A549 (cell line): ENCODE results near the gene SERTAD4. TPM values are rescaled to one million over a fixed set of nuclear protein-coding genes. Genes with fewer than 3 reads are reported as not detected.
A peak's percentile ranks its signal among the peaks of the same experiment; 100 is the strongest.

Source experiments
- ATAC-seq, 2 experiments: fragments of 200-7000 bp in 1 of 2; fragments of >200 bp in 1 of 2; cut with Nextera tagmentation in 1 of 2; cut with Tn5 transposase in 1 of 2; 3 replicates each; pipeline versions ENCODE4 v1.8.0 to v1.9.1; 2018 to 2020; ENCODE audit warnings: mild to moderate bottlenecking in 1 of 2, moderate library complexity in 1 of 2
- CTCF ChIA-PET: fragments of 300-600 bp; sonication (Branson Sonifier 250); formaldehyde crosslinking; extraction: SDS; loops from one replicate; lab custom pipeline; 2021; ENCODE audit warnings: antibody characterized with exemption, inconsistent platforms; lab: Yijun Ruan, JAX
- POLR2A ChIA-PET: fragments of 350-600 bp; formaldehyde crosslinking; extraction: SDS; loops from one replicate; lab custom pipeline; 2021; ENCODE audit warnings: antibody characterized with exemption, inconsistent platforms; lab: Yijun Ruan, JAX
- DNase-seq, 2 experiments: peaks; one replicate each; pipeline versions ENCODE4 v3.0.0 to v3.0.0-alpha.2; 2011 to 2016; ENCODE audit warnings: low read depth in 1 of 2, low spot score in 1 of 2
- FAIRE-seq: peaks from 2 replicates; lab custom pipeline; 2011; peaks lifted over from hg19 to GRCh38; lab: Jason Lieb, UNC
- H3K27ac ChIP-seq, 2 experiments: fragments of >200 bp; sonication (Bioruptor Twin); formaldehyde crosslinking; 3 replicates each; pipeline ENCODE4 v1.5.1; 2016 to 2017
- H3K4me1 ChIP-seq: fragments of >200 bp; sonication (Bioruptor Twin); formaldehyde crosslinking; 3 replicates; pipeline ENCODE4 v1.6.1; 2016
- H3K4me2 ChIP-seq: fragments of >200 bp; sonication (Bioruptor Twin); formaldehyde crosslinking; 3 replicates; pipeline ENCODE4 v1.6.1; 2016
- H3K4me3 ChIP-seq: fragments of >200 bp; sonication (Bioruptor Twin); formaldehyde crosslinking; 3 replicates; pipeline ENCODE4 v1.5.1; 2016
- H3K9me3 ChIP-seq: fragments of >200 bp; sonication (Bioruptor Twin); formaldehyde crosslinking; 3 replicates; pipeline ENCODE4 v1.6.1; 2016
- CBX8 ChIP-seq: fragments of 200-600 bp; sonication (generic); IDR thresholded peaks from 2 replicates; pipeline ENCODE4 v1.6.1; 2016
- CEBPB ChIP-seq, 2 experiments: fragments of >200 bp in 1 of 2; sonication (Bioruptor Twin) in 1 of 2; formaldehyde crosslinking in 1 of 2; IDR thresholded peaks; 2 replicates each; pipeline ENCODE4 v1.6.1; 2012 to 2016
- CHD2 ChIP-seq: fragments of 150-350 bp; IDR thresholded peaks from 2 replicates; pipeline ENCODE4 v1.6.1; 2014; ENCODE audit warnings: low read length; ENCODE audit not compliant: partially characterized antibody
- CHD4 ChIP-seq: fragments of 200-600 bp; sonication (generic); IDR thresholded peaks from 2 replicates; pipeline ENCODE4 v1.6.1; 2016; ENCODE audit warnings: antibody characterized with exemption, mild to moderate bottlenecking, borderline replicate concordance
- EHMT2 ChIP-seq: fragments of 200-600 bp; sonication (generic); IDR thresholded peaks from 2 replicates; pipeline ENCODE4 v1.6.1; 2016; ENCODE audit warnings: antibody characterized with exemption, low read depth, mild to moderate bottlenecking, moderate library complexity
- ELK1 ChIP-seq: fragments of 150-350 bp; IDR thresholded peaks from 2 replicates; pipeline ENCODE4 v1.6.1; 2014; ENCODE audit warnings: low read depth, mild to moderate bottlenecking, low read length
- ESRRA ChIP-seq: fragments of 150-350 bp; IDR thresholded peaks from 2 replicates; pipeline ENCODE4 v1.6.1; 2014; ENCODE audit warnings: mild to moderate bottlenecking, low read length, borderline replicate concordance
- FOSB ChIP-seq: fragments of 250-450 bp; sonication (Bioruptor Pico); IDR thresholded peaks from 2 replicates; pipeline ENCODE4 v1.5.0; 2020; ENCODE audit warnings: mild to moderate bottlenecking, moderate library complexity
- GATA3 ChIP-seq: IDR thresholded peaks from 2 replicates; pipeline ENCODE4 v1.6.1; 2012; ENCODE audit warnings: borderline replicate concordance
- HOXB5 ChIP-seq: fragments of 250-450 bp; sonication (Bioruptor Pico); IDR thresholded peaks from 2 replicates; pipeline ENCODE4 v1.5.0; 2020; ENCODE audit warnings: mild to moderate bottlenecking, moderate library complexity
- MAZ ChIP-seq: fragments of 150-350 bp; IDR thresholded peaks from 2 replicates; pipeline ENCODE4 v1.6.1; 2014; ENCODE audit warnings: antibody characterized with exemption, low read depth, low read length, borderline replicate concordance
- NFE2L2 ChIP-seq: fragments of 150-350 bp; conservative IDR thresholded peaks from 2 replicates; pipeline ENCODE4 v1.6.1; 2014; ENCODE audit warnings: low read length
- NR3C1 ChIP-seq: fragments of >200 bp; sonication (Bioruptor Twin); formaldehyde crosslinking; IDR thresholded peaks from 3 replicates; pipeline ENCODE4 v1.6.1; 2017
- POLR2A ChIP-seq: IDR thresholded peaks from 2 replicates; pipeline ENCODE4 v1.6.1; 2012; ENCODE audit warnings: mild to moderate bottlenecking, low read length
- RAD21 ChIP-seq, 2 experiments: fragments of >200 bp in 1 of 2; sonication (Bioruptor Twin) in 1 of 2; formaldehyde crosslinking in 1 of 2; IDR thresholded peaks in 1 of 2; conservative IDR thresholded peaks in 1 of 2; 2 replicates in 1 of 2; 3 replicates in 1 of 2; pipeline ENCODE4 v1.6.1; 2012 to 2018; ENCODE audit warnings: inconsistent platforms in 1 of 2
- RCOR1 ChIP-seq: fragments of 150-350 bp; IDR thresholded peaks from 2 replicates; pipeline ENCODE4 v1.6.1; 2014; ENCODE audit warnings: antibody characterized with exemption, low read length, low read depth
- RFX5 ChIP-seq: fragments of 450-650 bp; IDR thresholded peaks from 2 replicates; pipeline ENCODE4 v1.7.1; 2014; ENCODE audit warnings: antibody characterized with exemption, mild to moderate bottlenecking, moderate library complexity
- RNF2 ChIP-seq: fragments of 200-600 bp; sonication (generic); IDR thresholded peaks from 2 replicates; pipeline ENCODE4 v1.6.1; 2016; ENCODE audit warnings: low read depth, mild to moderate bottlenecking, antibody characterized with exemption, moderate library complexity, borderline replicate concordance
- SMC3 ChIP-seq: fragments of >200 bp; sonication (Bioruptor Twin); formaldehyde crosslinking; IDR thresholded peaks from 3 replicates; pipeline ENCODE4 v1.6.1; 2018; ENCODE audit warnings: inconsistent platforms
- SREBF2 ChIP-seq: fragments of 450-650 bp; IDR thresholded peaks from 2 replicates; pipeline ENCODE4 v1.6.1; 2014; ENCODE audit warnings: mild to moderate bottlenecking, moderate library complexity
- TFCP2L1 ChIP-seq: fragments of 250-450 bp; sonication (Bioruptor Pico); IDR thresholded peaks from 2 replicates; pipeline ENCODE4 v1.5.0; 2021; ENCODE audit warnings: mild to moderate bottlenecking
- ZC3H11A ChIP-seq: fragments of 450-650 bp; IDR thresholded peaks from 2 replicates; pipeline ENCODE4 v1.6.1; 2014; ENCODE audit warnings: antibody characterized with exemption, mild to moderate bottlenecking
- ZSCAN20 ChIP-seq: fragments of 250-450 bp; sonication (Bioruptor Pico); IDR thresholded peaks from 2 replicates; pipeline ENCODE4 v1.8.0; 2022; ENCODE audit warnings: mild to moderate bottlenecking, moderate library complexity
- WGBS: methylation state at CpG from one replicate; pipeline ENCODE4 v1.1.6; 2017; ENCODE audit errors: missing lambda C conversion rate; 5-methylcytosine and 5-hydroxymethylcytosine counted together
- polyA plus RNA-seq, 4 experiments: library from polyadenylated mRNA; depleted of rRNA in 3 of 4; stranded (reverse); fragments of >200 nt; fragmentation: RNase III in 1 of 4; extraction: RNeasy Plus Mini Kit Qiagen cat#74134 plus additional on column Dnase treatment in 1 of 4; gene quantifications; 2 replicates in 3 of 4; 3 replicates in 1 of 4; pipeline ENCODE4 v1.2.3, GENCODE V29; 2011 to 2017
- TF ChIP-seq, protein P1 (sequence below): fragments of 250-450 bp; sonication (Bioruptor Pico); IDR thresholded peaks from 2 replicates; pipeline ENCODE4 v1.5.0; 2021; ENCODE audit warnings: mild to moderate bottlenecking, moderate library complexity, borderline replicate concordance
- TF ChIP-seq, protein P2 (sequence below): fragments of >200 bp; sonication (Bioruptor Twin); formaldehyde crosslinking; IDR thresholded peaks from 2 replicates; pipeline ENCODE4 v1.6.1; 2016
- TF ChIP-seq, protein P3 (sequence below): fragments of 250-450 bp; sonication (Bioruptor Pico); IDR thresholded peaks from 2 replicates; pipeline ENCODE4 v1.5.0; 2020; ENCODE audit warnings: low read depth, mild to moderate bottlenecking, moderate library complexity
- TF ChIP-seq, protein P4 (sequence below): IDR thresholded peaks from 2 replicates; pipeline ENCODE4 v1.6.1; 2012
- TF ChIP-seq, protein P5 (sequence below): fragments of 450-650 bp; IDR thresholded peaks from 2 replicates; pipeline ENCODE4 v1.6.1; 2014; ENCODE audit warnings: antibody characterized with exemption

The SERTAD4 gene
- polyA plus RNA-seq, 2 of the 4 experiments (the other 2 are of a cell fraction): 0.62 to 0.71 TPM

- no peak for FAIRE-seq
- peak overlapping the region; percentile 85 for H3K4me2 ChIP-seq
- peak overlapping the region; percentile 44 for H3K4me3 ChIP-seq
- POLR2A ChIA-PET: interaction anchor here (1.3 kb wide), 1 partner anchor 82 kb away, joined by 3 read pairs; no protein-coding TSS in a partner anchor
- TF ChIP-seq EHMT2 (no peak), CBX8 (no peak), FOSB (CRISPR knock-in tag) (no peak), POLR2A (no peak), NFE2L2 (no peak), ZC3H11A (no peak), HOXB5 (CRISPR knock-in tag) (no peak), ELK1 (no peak), RNF2 (no peak), CEBPB (IDR thresholded peaks at IDR 0.05) (no peak), RAD21 (conservative IDR thresholded peaks at IDR 0.05 in 1 of 2, IDR thresholded peaks at IDR 0.05 in 1 of 2) (no peak), NR3C1 (no peak), ESRRA (no peak), TFCP2L1 (CRISPR knock-in tag) (no peak), SREBF2 (no peak)
- TF ChIP-seq, protein P1, sequence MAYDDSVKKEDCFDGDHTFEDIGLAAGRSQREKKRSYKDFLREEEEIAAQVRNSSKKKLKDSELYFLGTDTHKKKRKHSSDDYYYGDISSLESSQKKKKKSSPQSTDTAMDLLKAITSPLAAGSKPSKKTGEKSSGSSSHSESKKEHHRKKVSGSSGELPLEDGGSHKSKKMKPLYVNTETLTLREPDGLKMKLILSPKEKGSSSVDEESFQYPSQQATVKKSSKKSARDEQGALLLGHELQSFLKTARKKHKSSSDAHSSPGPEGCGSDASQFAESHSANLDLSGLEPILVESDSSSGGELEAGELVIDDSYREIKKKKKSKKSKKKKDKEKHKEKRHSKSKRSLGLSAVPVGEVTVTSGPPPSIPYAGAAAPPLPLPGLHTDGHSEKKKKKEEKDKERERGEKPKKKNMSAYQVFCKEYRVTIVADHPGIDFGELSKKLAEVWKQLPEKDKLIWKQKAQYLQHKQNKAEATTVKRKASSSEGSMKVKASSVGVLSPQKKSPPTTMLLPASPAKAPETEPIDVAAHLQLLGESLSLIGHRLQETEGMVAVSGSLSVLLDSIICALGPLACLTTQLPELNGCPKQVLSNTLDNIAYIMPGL (CRISPR knock-in tag): no peak
- TF ChIP-seq, protein P2, sequence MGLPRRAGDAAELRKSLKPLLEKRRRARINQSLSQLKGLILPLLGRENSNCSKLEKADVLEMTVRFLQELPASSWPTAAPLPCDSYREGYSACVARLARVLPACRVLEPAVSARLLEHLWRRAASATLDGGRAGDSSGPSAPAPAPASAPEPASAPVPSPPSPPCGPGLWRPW: no peak
- TF ChIP-seq, protein P3, sequence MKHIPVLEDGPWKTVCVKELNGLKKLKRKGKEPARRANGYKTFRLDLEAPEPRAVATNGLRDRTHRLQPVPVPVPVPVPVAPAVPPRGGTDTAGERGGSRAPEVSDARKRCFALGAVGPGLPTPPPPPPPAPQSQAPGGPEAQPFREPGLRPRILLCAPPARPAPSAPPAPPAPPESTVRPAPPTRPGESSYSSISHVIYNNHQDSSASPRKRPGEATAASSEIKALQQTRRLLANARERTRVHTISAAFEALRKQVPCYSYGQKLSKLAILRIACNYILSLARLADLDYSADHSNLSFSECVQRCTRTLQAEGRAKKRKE (CRISPR knock-in tag): no peak
- TF ChIP-seq, protein P4, sequence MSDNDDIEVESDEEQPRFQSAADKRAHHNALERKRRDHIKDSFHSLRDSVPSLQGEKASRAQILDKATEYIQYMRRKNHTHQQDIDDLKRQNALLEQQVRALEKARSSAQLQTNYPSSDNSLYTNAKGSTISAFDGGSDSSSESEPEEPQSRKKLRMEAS: no peak
- TF ChIP-seq, all 56 proteins: peak for 0
- Histone ChIP-seq H3K9me3 (no peaks in the 10 kb centered on the region), H3K4me1 (0 out of 3 replicates have a peak, but pooled peaks cover 3% of the 10 kb centered on the region), H3K27ac (peak overlapping the region in 1 of 2 experiments; percentile 85; a peak in 3 of 6 replicates)
- ATAC-seq (no peak), DNase-seq (no peak)
- CTCF ChIA-PET: interaction anchor here (0.6 to 6.7 kb wide), 14 partner anchors 9 to 279 kb away, joined by 3 to 26 read pairs (median 4); no protein-coding TSS in a partner anchor
- 80% methylated on average over 9 of the region's 9 CpGs for WGBS
Observed at GRCh38 chr1:210291786-210292230, 59.2 kb downstream of the SERTAD4 start.

- CTCF ChIA-PET: interaction anchor here (0.6 to 6.7 kb wide), 14 partner anchors 10 to 278 kb away, joined by 3 to 26 read pairs (median 4); no protein-coding TSS in a partner anchor
- ATAC-seq (peak; percentile 92 to 94), DNase-seq (peak; percentile 49 to 59), FAIRE-seq (no peak)
- H3K4me1 ChIP-seq: 0 out of 3 replicates have a peak, but pooled peaks cover 3% of the 10 kb centered on the region
- POLR2A ChIA-PET: interaction anchor here (1.3 kb wide), 1 partner anchor 82 kb away, joined by 3 read pairs; no protein-coding TSS in a partner anchor
- WGBS: 6% methylated on average over 23 of the region's 56 CpGs
- H3K4me3 ChIP-seq: peak overlapping the region; percentile 44
- no peaks in the 10 kb centered on the region for H3K9me3 ChIP-seq
- peak overlapping the region; percentile 58 to 85 for H3K27ac ChIP-seq
- H3K4me2 ChIP-seq: peak overlapping the region; percentile 85
- TF ChIP-seq FOSB (CRISPR knock-in tag): no peak
- no peak for TF ChIP-seq CHD4
- TF ChIP-seq, protein P2: no peak
- no peak for TF ChIP-seq CHD2
- TF ChIP-seq RCOR1: no peak
- TF ChIP-seq, protein P5, sequence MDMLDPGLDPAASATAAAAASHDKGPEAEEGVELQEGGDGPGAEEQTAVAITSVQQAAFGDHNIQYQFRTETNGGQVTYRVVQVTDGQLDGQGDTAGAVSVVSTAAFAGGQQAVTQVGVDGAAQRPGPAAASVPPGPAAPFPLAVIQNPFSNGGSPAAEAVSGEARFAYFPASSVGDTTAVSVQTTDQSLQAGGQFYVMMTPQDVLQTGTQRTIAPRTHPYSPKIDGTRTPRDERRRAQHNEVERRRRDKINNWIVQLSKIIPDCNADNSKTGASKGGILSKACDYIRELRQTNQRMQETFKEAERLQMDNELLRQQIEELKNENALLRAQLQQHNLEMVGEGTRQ: no peak
- TF ChIP-seq ZSCAN20 (CRISPR knock-in tag): no peak
- TF ChIP-seq RFX5: no peak
- TF ChIP-seq GATA3: no peak
- TF ChIP-seq SMC3: peak; percentile 43; the same call in 2 of the 3 replicates
- TF ChIP-seq ESRRA: no peak
- TF ChIP-seq, protein P4: peak; percentile 67
- TF ChIP-seq, protein P1 (CRISPR knock-in tag): no peak
- TF ChIP-seq MAZ: no peak
- no peak for TF ChIP-seq NFE2L2
Observed at GRCh38 chr1:210292231-210292871, 59.8 kb downstream of the SERTAD4 start.
